A673 (cell line): ENCODE data around the gene CCDC134. TPM values are rescaled to one million over a fixed set of nuclear protein-coding genes. Genes with fewer than 3 reads are reported as not detected.

Experiments
- BruUV-seq: library from RNA; stranded (reverse); fragments of 400-500 nt; replicated peaks from 2 replicates; lab custom pipeline; 2021; lab: Mats Ljungman, UMichigan
- CTCF ChIA-PET: fragments of 300-600 bp; sonication (Branson Sonifier 250); formaldehyde crosslinking; loops from one replicate; lab custom pipeline; 2022; ENCODE audit warnings: antibody characterized with exemption; lab: Charles Lee
- POLR2A ChIA-PET: fragments of 300-600 bp; sonication (Branson Sonifier 250); formaldehyde crosslinking; loops from one replicate; lab custom pipeline; 2022; ENCODE audit warnings: antibody characterized with exemption; ENCODE audit not compliant: low non-redundant PET; lab: Charles Lee
- DNase-seq: peaks from one replicate; pipeline ENCODE4 v3.0.0-alpha.2; 2015; ENCODE audit warnings: low spot score
- H3K27ac ChIP-seq: fragments of 200-600 bp; sonication (generic); 2 replicates; pipeline ENCODE4 v1.5.1; 2016; ENCODE audit warnings: mixed run types, low read depth, mild to moderate bottlenecking, mixed read lengths, antibody characterized with exemption, low read length; ENCODE audit not compliant: poor library complexity, severe bottlenecking
- H3K27me3 ChIP-seq: fragments of 200-600 bp; sonication (generic); replicated peaks from 2 replicates; pipeline ENCODE4 v1.6.1; 2017; ENCODE audit warnings: mixed run types, low read depth, mild to moderate bottlenecking, mixed read lengths, antibody characterized with exemption, low read length; ENCODE audit not compliant: insufficient read depth, poor library complexity
- H3K36me3 ChIP-seq: fragments of 200-600 bp; sonication (generic); 2 replicates; pipeline ENCODE4 v1.6.1; 2016; ENCODE audit warnings: mixed run types, mild to moderate bottlenecking, mixed read lengths, antibody characterized with exemption, low read length; ENCODE audit not compliant: insufficient read depth, poor library complexity, severe bottlenecking
- H3K4me1 ChIP-seq: fragments of 200-600 bp; sonication (generic); 2 replicates; pipeline ENCODE4 v1.6.1; 2017; ENCODE audit warnings: mixed run types, mild to moderate bottlenecking, mixed read lengths, antibody characterized with exemption, low read length; ENCODE audit not compliant: insufficient read depth, poor library complexity, severe bottlenecking
- H3K4me3 ChIP-seq: fragments of 200-600 bp; sonication (generic); 2 replicates; pipeline ENCODE4 v1.5.1; 2016; ENCODE audit warnings: low read depth, mixed run types, mild to moderate bottlenecking, mixed read lengths, low read length; ENCODE audit not compliant: poor library complexity, severe bottlenecking
- H3K9me3 ChIP-seq: fragments of 200-600 bp; sonication (generic); 2 replicates; pipeline ENCODE4 v1.6.1; 2016; ENCODE audit warnings: mixed run types, low read depth, mild to moderate bottlenecking, mixed read lengths, antibody characterized with exemption, low read length; ENCODE audit not compliant: poor library complexity, severe bottlenecking
- EZH2 ChIP-seq: fragments of 200-600 bp; sonication (generic); IDR thresholded peaks from 2 replicates; pipeline ENCODE4 v1.6.1; 2017; ENCODE audit warnings: borderline replicate concordance, low read depth, mild to moderate bottlenecking, mixed read lengths, antibody characterized with exemption, low read length; ENCODE audit not compliant: poor library complexity, severe bottlenecking
- intact Hi-C: fragments of 100-400 bp; cut with micrococcal nuclease; formaldehyde crosslinking; loops from one replicate; pipeline ENCODE4 v1.10.0; 2022; ENCODE audit not compliant: unreplicated experiment
- total RNA-seq: library from RNA; stranded (reverse); gene quantifications from 2 replicates; pipeline ENCODE4 v1.2.3, GENCODE V29; 2021
- TF ChIP-seq, protein P1 (sequence below): fragments of 300-800, 200-600 bp; sonication (generic); conservative IDR thresholded peaks from 2 replicates; pipeline ENCODE4 v1.5.1; 2017; ENCODE audit warnings: low read depth, mild to moderate bottlenecking, antibody characterized with exemption, low read length, moderate library complexity, mixed read lengths

The CCDC134 gene
- total RNA-seq, 1 experiment from 2014 or later: 27.4 TPM

DNA sequence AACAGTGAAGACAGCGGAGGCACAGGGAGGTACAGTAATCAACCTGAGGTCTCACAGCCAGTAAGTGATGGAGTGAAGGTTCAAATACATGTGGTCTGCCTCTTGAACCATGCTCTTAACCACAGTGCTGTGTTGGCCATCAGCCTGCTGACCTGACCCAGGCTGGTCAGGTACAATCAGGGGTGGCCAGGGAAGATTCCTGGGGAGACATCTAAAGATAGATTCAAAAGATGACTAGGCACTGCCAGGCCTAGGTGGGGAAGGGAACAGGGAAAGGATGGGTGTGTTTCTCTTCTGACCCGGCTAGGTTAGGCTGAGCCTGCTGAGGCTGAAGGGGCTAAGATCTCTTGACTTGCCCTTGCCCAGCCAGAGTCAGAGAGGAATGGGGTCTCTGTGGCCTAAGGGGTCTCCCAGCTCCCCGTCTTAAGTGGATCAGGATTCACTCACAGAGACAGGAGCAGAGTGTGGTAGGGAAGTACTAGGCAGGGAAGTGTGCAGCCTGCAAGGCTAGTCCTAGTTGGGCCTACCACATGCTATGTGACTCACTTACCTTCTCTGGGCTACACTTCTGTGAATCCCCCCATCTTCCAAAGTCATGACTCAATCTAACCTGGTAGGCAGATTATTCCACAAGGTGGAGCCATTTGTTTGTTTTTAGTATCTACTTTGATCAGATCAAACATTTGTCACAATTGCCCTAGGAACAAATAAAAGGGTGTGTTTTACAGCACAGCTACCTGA lies 22.0 kb downstream of the CCDC134 start:
- peaks cover 10% of the 10 kb centered on the region for H3K36me3 ChIP-seq
- H3K4me1 ChIP-seq: peaks cover 14% of the 10 kb centered on the region
- H3K27me3 ChIP-seq: no peaks in the 10 kb centered on the region
- no TSS peak for BruUV-seq
- peak; percentile 64 for DNase-seq
- H3K9me3 ChIP-seq: no peaks in the 10 kb centered on the region
- ChIA-PET CTCF (interaction anchor here (0.7 to 1.8 kb wide), 3 partner anchors 118 to 290 kb away, joined by 3 to 6 read pairs (median 3); no protein-coding TSS in a partner anchor), POLR2A (no interaction called here)
- peak overlapping the region; percentile 74 for H3K27ac ChIP-seq
- H3K4me3 ChIP-seq: no peak overlapping the region
- intact Hi-C loops: loop anchor here (1.0 to 5.0 kb wide), 3 partner anchors 35 to 290 kb away; no protein-coding TSS in a partner anchor
- TF ChIP-seq EZH2: no peak
- TF ChIP-seq, protein P1, sequence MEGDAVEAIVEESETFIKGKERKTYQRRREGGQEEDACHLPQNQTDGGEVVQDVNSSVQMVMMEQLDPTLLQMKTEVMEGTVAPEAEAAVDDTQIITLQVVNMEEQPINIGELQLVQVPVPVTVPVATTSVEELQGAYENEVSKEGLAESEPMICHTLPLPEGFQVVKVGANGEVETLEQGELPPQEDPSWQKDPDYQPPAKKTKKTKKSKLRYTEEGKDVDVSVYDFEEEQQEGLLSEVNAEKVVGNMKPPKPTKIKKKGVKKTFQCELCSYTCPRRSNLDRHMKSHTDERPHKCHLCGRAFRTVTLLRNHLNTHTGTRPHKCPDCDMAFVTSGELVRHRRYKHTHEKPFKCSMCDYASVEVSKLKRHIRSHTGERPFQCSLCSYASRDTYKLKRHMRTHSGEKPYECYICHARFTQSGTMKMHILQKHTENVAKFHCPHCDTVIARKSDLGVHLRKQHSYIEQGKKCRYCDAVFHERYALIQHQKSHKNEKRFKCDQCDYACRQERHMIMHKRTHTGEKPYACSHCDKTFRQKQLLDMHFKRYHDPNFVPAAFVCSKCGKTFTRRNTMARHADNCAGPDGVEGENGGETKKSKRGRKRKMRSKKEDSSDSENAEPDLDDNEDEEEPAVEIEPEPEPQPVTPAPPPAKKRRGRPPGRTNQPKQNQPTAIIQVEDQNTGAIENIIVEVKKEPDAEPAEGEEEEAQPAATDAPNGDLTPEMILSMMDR: peak; percentile 56

DNA sequence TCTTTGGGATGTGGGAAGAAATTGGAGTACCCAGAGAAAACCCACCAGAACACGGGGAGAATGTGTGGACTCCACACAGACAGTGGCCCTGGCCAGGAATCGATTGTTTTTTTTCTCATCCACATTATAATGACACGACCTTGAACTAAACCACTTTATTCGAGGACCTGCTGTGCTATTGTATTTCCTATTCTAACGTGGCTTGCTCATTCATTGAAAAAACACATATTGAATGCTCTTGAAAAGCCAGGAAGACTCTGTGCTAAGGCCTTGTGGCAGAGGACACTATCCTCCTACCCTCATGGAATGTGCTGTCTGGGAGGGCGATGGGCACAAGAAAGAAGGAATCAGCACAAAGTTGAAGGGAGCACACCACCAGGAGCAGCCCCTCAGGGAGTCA lies 23.3 kb downstream of the CCDC134 start:
- no peaks in the 10 kb centered on the region for H3K27me3 ChIP-seq
- H3K4me3 ChIP-seq: no peak overlapping the region
- H3K9me3 ChIP-seq: no peaks in the 10 kb centered on the region
- no peak overlapping the region for H3K27ac ChIP-seq
- CTCF ChIA-PET: no interaction called here
- peaks cover 14% of the 10 kb centered on the region for H3K4me1 ChIP-seq
- TF ChIP-seq, protein P1: no peak
- TF ChIP-seq EZH2: no peak
- intact Hi-C loops: loop anchor here (1.0 to 5.0 kb wide), 2 partner anchors 34 to 289 kb away; no protein-coding TSS in a partner anchor
- peaks cover 10% of the 10 kb centered on the region for H3K36me3 ChIP-seq
- POLR2A ChIA-PET: no interaction called here
- no peak for DNase-seq
- BruUV-seq: no TSS peak

DNA sequence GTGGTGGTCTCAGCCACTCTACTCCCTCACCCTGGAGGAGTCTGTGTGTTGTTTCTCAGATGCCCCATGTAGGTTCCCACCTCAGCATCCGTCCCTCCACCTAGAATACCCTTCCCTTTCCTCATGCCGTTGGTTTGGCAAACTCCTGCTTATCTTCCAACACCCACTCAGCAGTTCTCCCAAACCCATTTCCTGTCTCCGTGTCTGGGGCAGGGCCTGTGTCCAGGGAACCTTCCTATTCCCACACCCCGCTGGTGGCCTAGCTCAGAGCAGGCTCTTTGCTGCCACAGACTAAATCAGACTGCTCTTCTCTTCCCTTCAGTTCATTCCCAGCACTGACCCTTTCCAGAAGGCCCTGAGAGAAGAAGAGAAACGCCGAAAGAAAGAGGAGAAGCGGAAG lies 24.9 kb downstream of the CCDC134 start:
- POLR2A ChIA-PET: no interaction called here
- CTCF ChIA-PET: no interaction called here
- Histone ChIP-seq H3K9me3 (no peaks in the 10 kb centered on the region), H3K36me3 (peaks cover 10% of the 10 kb centered on the region), H3K27me3 (no peaks in the 10 kb centered on the region), H3K4me1 (peaks cover 14% of the 10 kb centered on the region), H3K27ac (peak overlapping the region; percentile 58), H3K4me3 (no peak overlapping the region)
- no peak for DNase-seq
- TF ChIP-seq, protein P1: no peak
- no peak for TF ChIP-seq EZH2
- no TSS peak for BruUV-seq
- intact Hi-C loops: no loop called here
